ENCODE results near the gene WAS. TPM values are rescaled to one million over a fixed set of nuclear protein-coding genes. Genes with fewer than 3 reads are reported as not detected.

Gene WAS
- total and polyA plus RNA-seq, 2 of the 8 experiments (the other 6 are each of a cell fraction or from before 2014, with no cell fraction given) = 0.63 to 0.65 TPM

- H3K23ac ChIP-seq (ENCODE audit: insufficient read length) = no peak overlapping the region
- peak; percentile 45 for FAIRE-seq
- no peak for TF ChIP-seq KDM4A (IDR thresholded peaks at IDR 0.05; ENCODE audit: low read depth, low read length, severe bottlenecking)
- 0 out of 4 replicates have a peak, but pooled peaks of 1 of the 2 experiments have one; percentile 4 for TF ChIP-seq RAD21 (IDR thresholded peaks at IDR 0.05 in 1 of 2, conservative IDR thresholded peaks at IDR 0.05 in 1 of 2; ENCODE audit: low read depth in 2 of 2, low read length in 2 of 2)
- TF ChIP-seq SP1 (IDR thresholded peaks at IDR 0.05; ENCODE audit: low read depth, low read length) = 0 out of 2 replicates have a peak, but pooled peaks have one; percentile 38
- 0 out of 4 replicates have a peak, but pooled peaks of 1 of the 2 experiments have one; percentile 37 for TF ChIP-seq SIN3A (conservative IDR thresholded peaks at IDR 0.05 in 1 of 2, IDR thresholded peaks at IDR 0.05 in 1 of 2; ENCODE audit: low read depth in 1 of 2, low read length in 2 of 2)
- TF ChIP-seq TBP (IDR thresholded peaks at IDR 0.05; ENCODE audit: low read depth, low read length) = no peak
- no peak for TF ChIP-seq TEAD4 (IDR thresholded peaks at IDR 0.05; ENCODE audit: low read depth, low read length)
- no peak for TF ChIP-seq TAF1 (IDR thresholded peaks at IDR 0.05; ENCODE audit: low read depth, low read length)
- no peak for TF ChIP-seq MAFK (IDR thresholded peaks at IDR 0.05; ENCODE audit: low read depth, low read length)
- no peak for TF ChIP-seq SP4 (IDR thresholded peaks at IDR 0.05; ENCODE audit: low read length)
- no peak for TF ChIP-seq SIRT6 (IDR thresholded peaks at IDR 0.05; ENCODE audit: low read length)
- TF ChIP-seq KDM1A (IDR thresholded peaks at IDR 0.05; ENCODE audit: borderline replicate concordance, low read length) = no peak
- TF ChIP-seq POLR2A (IDR thresholded peaks at IDR 0.05; ENCODE audit: control extremely low read depth in 1 of 2, low read depth in 2 of 2, low read length in 2 of 2) = 0 out of 3 replicates have a peak, but pooled peaks of 1 of the 2 experiments have one; percentile 17
- no peak for TF ChIP-seq ATF3 (IDR thresholded peaks at IDR 0.05; ENCODE audit: insufficient read depth, low read depth, low read length)
Observed at GRCh38 chrX:48698306-48698705, 14.7 kb downstream of the WAS start.

More at GRCh38 chrX:48698306-48698705, 14.7 kb downstream of the WAS start:
- H3K18ac ChIP-seq (ENCODE audit: extremely low read depth, low read length) = no peak overlapping the region; the same call in 1 of the 2 replicates
- peaks cover 0 to 3% of the 10 kb centered on the region in 2 experiments for H4K20me1 ChIP-seq (replicated peaks in 1 of 2; ENCODE audit: control insufficient read depth in 1 of 2, insufficient read depth in 2 of 2, low read length in 2 of 2)
- H3K36me3 ChIP-seq (ENCODE audit: control insufficient read depth in 2 of 4, insufficient read depth in 4 of 4, low read length in 3 of 4) = peaks cover 5 to 37% (median 26%) of the 10 kb centered on the region in 4 experiments; a peak in 6 of 8 replicates
- no peak overlapping the region for H3K27ac ChIP-seq (ENCODE audit: low read depth, low read length)
- 20% methylated on average over 5 of the region's 5 CpGs; no CpG with 5 or more reads in 1 of the 2 experiments for WGBS, 2 experiments (ENCODE audit: extremely low coverage in 1 of 2, insufficient coverage in 1 of 2, insufficient read length in 1 of 2, insufficient replicate concordance in 2 of 2, low coverage in 1 of 2, low lambda C conversion rate in 2 of 2, missing lambda C conversion rate in 1 of 2)
- no peak overlapping the region for H2BK12ac ChIP-seq (ENCODE audit: low read depth, low read length)
- H2BK5ac ChIP-seq (ENCODE audit: low read depth, low read length) = no peak overlapping the region
- H3K4me2 ChIP-seq (ENCODE audit: insufficient read depth in 1 of 2, low read depth in 2 of 2, low read length in 2 of 2) = peak overlapping the region; percentile 68 to 69
- H2AFZ ChIP-seq (ENCODE audit: low read length) = no peak overlapping the region
- H3K14ac ChIP-seq (ENCODE audit: insufficient read length) = no peak overlapping the region
- H2BK20ac ChIP-seq (ENCODE audit: low read length) = no peak overlapping the region
- H3K27me3 ChIP-seq (replicated peaks in 1 of 4; ENCODE audit: control insufficient read depth in 3 of 4, extremely low read depth in 1 of 4, insufficient read depth in 3 of 4, low read length in 3 of 4) = no peaks in the 10 kb centered on the region; a peak in 1 of 7 replicates
- H3K4me1 ChIP-seq (replicated peaks in 1 of 4; ENCODE audit: control insufficient read depth in 3 of 4, insufficient read depth in 4 of 4, low read length in 3 of 4) = peaks cover 0 to 19% (median 7%) of the 10 kb centered on the region in 4 experiments; a peak in 6 of 7 replicates
- POLR2A ChIA-PET (ENCODE audit: partially characterized antibody) = interaction anchor here (0.6 to 5.0 kb wide), 4 partner anchors 10 to 196 kb away, joined by 3 to 29 read pairs (median 3); no protein-coding TSS in a partner anchor
- DNase-seq (ENCODE audit: low read depth in 1 of 2, low spot score in 2 of 2) = no peak
- H3K4ac ChIP-seq (replicated peaks; ENCODE audit: insufficient read length, low read depth, low read length) = no peak overlapping the region
- no peak overlapping the region for H3K56ac ChIP-seq (replicated peaks; ENCODE audit: insufficient read length, low read depth, low read length)
- no peak overlapping the region for H4K5ac ChIP-seq (ENCODE audit: insufficient read length, low read depth, low read length)
- peak overlapping the region in 3 of 4 experiments; percentile 24 to 84 (median 26); a peak in 4 of 8 replicates for H3K4me3 ChIP-seq (ENCODE audit: extremely low read depth in 1 of 4, insufficient read depth in 2 of 4, low read depth in 3 of 4, low read length in 4 of 4)
- peaks cover 0 to 2% of the 10 kb centered on the region in 2 experiments; a peak in 1 of 4 replicates for H3K79me2 ChIP-seq (ENCODE audit: control insufficient read depth in 1 of 2, insufficient read depth in 2 of 2, low read length in 2 of 2)
- H3K79me1 ChIP-seq (ENCODE audit: low read depth, low read length) = no peaks in the 10 kb centered on the region
- no peak overlapping the region for H4K8ac ChIP-seq (ENCODE audit: extremely low read depth, insufficient read depth, low read length)
- no peak overlapping the region for H3K9ac ChIP-seq (replicated peaks in 1 of 4; ENCODE audit: extremely low read depth in 1 of 4, low read depth in 3 of 4, low read length in 3 of 4)
- H2BK15ac ChIP-seq (ENCODE audit: low read length) = no peak overlapping the region
- no peak overlapping the region for H2BK120ac ChIP-seq (replicated peaks; ENCODE audit: low read depth, low read length)
- CTCF ChIA-PET (ENCODE audit: partially characterized antibody) = interaction anchor here (0.7 kb wide), 1 partner anchor 93 kb away, joined by 3 read pairs; no protein-coding TSS in a partner anchor
- no peak overlapping the region for H4K91ac ChIP-seq (replicated peaks; ENCODE audit: insufficient read length, low read length)
- H3K23me2 ChIP-seq (ENCODE audit: low read depth, low read length) = peaks cover 3% of the 10 kb centered on the region; the same call in 1 of the 2 replicates
- H2AK5ac ChIP-seq (ENCODE audit: low read depth, low read length) = no peak overlapping the region
- no peaks in the 10 kb centered on the region for H3K9me3 ChIP-seq (ENCODE audit: insufficient read depth in 2 of 2, low read depth in 1 of 2, low read length in 1 of 2)

All from H1 (cell line).